Breast epithelium (tissue), 4 donors: Measurements from ENCODE around the gene CDV3. TPM values are rescaled to one million over a fixed set of nuclear protein-coding genes. Genes with fewer than 3 reads are reported as not detected.
"Not testable (repeated sequence)": the region's sequence is repeated elsewhere in the genome, so short reads cannot be mapped to it uniquely, and the experiment has no call there.

Experiments used
- DNase-seq, 2 donors: peaks; one replicate each; pipeline ENCODE4 v3.0.0-alpha.2; 2019; ENCODE audit warnings: low spot score in 2 of 2
- H3K27ac ChIP-seq, 2 donors: fragments of 200-600 bp; sonication (generic) in 1 of 2; one replicate each; pipeline ENCODE4 v1.5.1; 2016 to 2019; ENCODE audit warnings: mild to moderate bottlenecking in 1 of 2
- H3K27me3 ChIP-seq, 2 donors: fragments of 200-600 bp; sonication (generic) in 1 of 2; one replicate each; pipeline versions ENCODE4 v1.5.1 to v1.6.0; 2017 to 2019; ENCODE audit warnings: control low read depth in 1 of 2, mild to moderate bottlenecking in 1 of 2
- H3K36me3 ChIP-seq: fragments of 200-600 bp; one replicate; pipeline ENCODE4 v1.5.1; 2019
- H3K4me1 ChIP-seq, 2 donors: fragments of 200-600 bp; sonication (generic); one replicate each; pipeline ENCODE4 v1.5.1; 2016 to 2019; ENCODE audit warnings: control low read depth in 1 of 2
- H3K4me3 ChIP-seq, 3 donors: fragments of 200-600 bp; sonication (generic); 1 replicate in 2 of 3; 2 replicates in 1 of 3; pipeline ENCODE4 v1.5.1; 2016 to 2019; ENCODE audit warnings: mild to moderate bottlenecking in 3 of 3, moderate library complexity in 2 of 3
- H3K9me3 ChIP-seq, 2 donors: fragments of 200-600 bp; sonication (generic) in 1 of 2; one replicate each; pipeline ENCODE4 v1.5.1; 2016 to 2019; ENCODE audit warnings: control low read depth in 1 of 2
- POLR2A ChIP-seq: fragments of 450-650 bp; IDR thresholded peaks from one replicate; pipeline ENCODE4 v1.6.1; 2016; ENCODE audit warnings: antibody characterized with exemption, mild to moderate bottlenecking, moderate library complexity
- POLR2AphosphoS5 ChIP-seq, 3 donors: sonication (generic); formaldehyde crosslinking; IDR thresholded peaks; one replicate each; pipeline ENCODE4 v1.6.1; 2017; ENCODE audit warnings: antibody characterized with exemption in 3 of 3
- intact Hi-C: fragments of 100-400 bp; cut with DNase I; formaldehyde crosslinking; loops from one replicate; pipeline ENCODE4 v1.15.1; 2023; ENCODE audit warnings: low total_unique reads
- total RNA-seq, 3 donors: library from RNA; depleted of rRNA; stranded (reverse); fragments of >200 nt; gene quantifications; one replicate each; pipeline ENCODE4 v1.1.0, GENCODE V29; 2016
- TF ChIP-seq, protein P1 (sequence below), 3 donors: fragments of 450-650 bp; IDR thresholded peaks; one replicate each; pipeline ENCODE4 v1.5.1; 2016 to 2017; ENCODE audit warnings: antibody characterized with exemption in 3 of 3, mild to moderate bottlenecking in 3 of 3, moderate library complexity in 3 of 3

CDV3 gene, protein sequence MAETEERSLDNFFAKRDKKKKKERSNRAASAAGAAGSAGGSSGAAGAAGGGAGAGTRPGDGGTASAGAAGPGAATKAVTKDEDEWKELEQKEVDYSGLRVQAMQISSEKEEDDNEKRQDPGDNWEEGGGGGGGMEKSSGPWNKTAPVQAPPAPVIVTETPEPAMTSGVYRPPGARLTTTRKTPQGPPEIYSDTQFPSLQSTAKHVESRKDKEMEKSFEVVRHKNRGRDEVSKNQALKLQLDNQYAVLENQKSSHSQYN
- 100 to 1,000 TPM; 119 to 188 (median 141) TPM for total RNA-seq

DNA sequence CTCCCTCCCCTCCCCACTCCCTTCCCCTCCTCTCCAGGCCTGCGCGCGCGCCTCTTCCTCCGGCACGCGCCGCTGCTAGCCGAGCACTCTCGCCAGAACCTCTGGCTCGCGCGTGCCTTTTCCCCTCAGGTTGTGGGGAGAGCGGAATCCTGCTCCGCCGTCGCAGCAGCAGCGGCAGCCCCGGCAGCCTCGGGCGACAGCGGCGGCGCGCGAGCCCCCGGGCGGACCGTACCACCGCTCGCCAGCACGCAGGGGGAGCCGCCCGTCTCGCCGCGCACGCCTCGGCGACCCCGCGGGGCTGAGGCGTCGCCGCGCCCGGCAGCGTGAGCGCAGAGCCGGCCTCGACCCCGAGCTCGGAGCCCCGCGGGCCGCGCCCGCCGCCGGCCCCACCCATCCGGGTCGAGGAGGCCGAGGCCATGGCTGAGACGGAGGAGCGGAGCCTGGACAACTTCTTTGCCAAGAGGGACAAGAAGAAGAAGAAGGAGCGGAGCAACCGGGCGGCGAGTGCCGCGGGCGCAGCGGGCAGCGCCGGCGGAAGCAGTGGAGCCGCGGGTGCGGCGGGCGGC, at the start of gene CDV3:
CDV3 (plus strand) TSS at position 58 of the 566 bp plus-strand sequence; CDS start at position 417, 359 bp downstream.
- no peak for DNase-seq
- Histone ChIP-seq H3K27me3 (no peaks in the 10 kb centered on the region), H3K36me3 (no peaks in the 10 kb centered on the region), H3K4me3 (peak within 1 kb of the TSS; percentile 56 to 91 (median 84)), H3K4me1 (peaks cover 0 to 16% of the 10 kb centered on the region in 2 donors), H3K27ac (peak within 1 kb of the TSS; percentile 97 to 99), H3K9me3 (no peaks in the 10 kb centered on the region)
- intact Hi-C loops = no loop called here
- peak; percentile 50 for TF ChIP-seq POLR2A
- TF ChIP-seq POLR2AphosphoS5 (IDR thresholded peaks at IDR 0.05) = peak; percentile 23 to 89 (median 80)
- TF ChIP-seq, protein P1, sequence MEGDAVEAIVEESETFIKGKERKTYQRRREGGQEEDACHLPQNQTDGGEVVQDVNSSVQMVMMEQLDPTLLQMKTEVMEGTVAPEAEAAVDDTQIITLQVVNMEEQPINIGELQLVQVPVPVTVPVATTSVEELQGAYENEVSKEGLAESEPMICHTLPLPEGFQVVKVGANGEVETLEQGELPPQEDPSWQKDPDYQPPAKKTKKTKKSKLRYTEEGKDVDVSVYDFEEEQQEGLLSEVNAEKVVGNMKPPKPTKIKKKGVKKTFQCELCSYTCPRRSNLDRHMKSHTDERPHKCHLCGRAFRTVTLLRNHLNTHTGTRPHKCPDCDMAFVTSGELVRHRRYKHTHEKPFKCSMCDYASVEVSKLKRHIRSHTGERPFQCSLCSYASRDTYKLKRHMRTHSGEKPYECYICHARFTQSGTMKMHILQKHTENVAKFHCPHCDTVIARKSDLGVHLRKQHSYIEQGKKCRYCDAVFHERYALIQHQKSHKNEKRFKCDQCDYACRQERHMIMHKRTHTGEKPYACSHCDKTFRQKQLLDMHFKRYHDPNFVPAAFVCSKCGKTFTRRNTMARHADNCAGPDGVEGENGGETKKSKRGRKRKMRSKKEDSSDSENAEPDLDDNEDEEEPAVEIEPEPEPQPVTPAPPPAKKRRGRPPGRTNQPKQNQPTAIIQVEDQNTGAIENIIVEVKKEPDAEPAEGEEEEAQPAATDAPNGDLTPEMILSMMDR (IDR thresholded peaks at IDR 0.05) = no peak

DNA sequence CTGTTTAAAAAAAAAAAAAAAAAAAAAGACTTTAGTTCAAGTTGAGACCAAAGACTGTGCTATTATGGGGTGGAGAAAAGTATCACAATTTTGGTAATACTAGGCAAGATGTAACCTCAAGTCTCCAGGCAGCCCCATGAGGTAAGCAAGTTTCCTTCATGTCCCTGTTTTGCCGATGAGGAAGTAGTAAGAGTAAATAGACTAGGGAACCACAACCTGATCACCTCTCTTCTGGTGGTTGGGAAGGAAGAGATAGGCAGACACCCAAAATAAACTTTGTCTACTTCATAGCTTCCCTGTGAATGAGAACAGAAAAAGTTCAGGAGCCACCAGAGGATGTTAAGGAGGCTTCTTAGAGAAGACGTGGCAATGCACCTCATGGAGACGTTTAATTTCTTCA, 49.7 kb upstream of the CDV3 start:
- intact Hi-C loops, H3K9me3 ChIP-seq, H3K27me3 ChIP-seq, H3K4me3 ChIP-seq, DNase-seq, H3K36me3 ChIP-seq, H3K27ac ChIP-seq, H3K4me1 ChIP-seq: not testable (repeated sequence)

DNA sequence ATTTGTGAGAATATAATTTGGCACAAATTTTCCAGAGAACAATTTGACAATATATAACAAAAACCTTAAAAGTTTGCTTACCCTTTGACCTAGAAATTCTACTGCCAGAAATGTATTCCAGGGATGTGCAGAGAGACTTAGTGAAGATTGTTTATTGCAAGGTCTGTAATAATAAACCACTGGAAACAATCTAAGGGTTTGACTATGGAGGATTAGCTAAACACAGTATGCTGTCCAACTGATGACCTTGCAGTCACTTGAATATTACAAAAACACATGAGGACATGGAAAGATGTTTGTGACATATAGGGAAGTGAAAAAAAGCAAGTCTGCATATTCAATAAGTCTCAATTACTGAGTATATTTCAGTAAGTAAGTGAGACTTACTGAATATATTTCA, 48.1 kb upstream of the CDV3 start:
- Histone ChIP-seq H3K27ac (no peak overlapping the region), H3K9me3 (no peaks in the 10 kb centered on the region), H3K27me3 (no peaks in the 10 kb centered on the region), H3K4me3 (no peak overlapping the region), H3K36me3 (no peaks in the 10 kb centered on the region), H3K4me1 (no peaks in the 10 kb centered on the region)
- intact Hi-C loops = no loop called here
- TF ChIP-seq POLR2AphosphoS5 (IDR thresholded peaks at IDR 0.05) (no peak), POLR2A (no peak)
- TF ChIP-seq, protein P1 (IDR thresholded peaks at IDR 0.05) = no peak
- DNase-seq = no peak

DNA sequence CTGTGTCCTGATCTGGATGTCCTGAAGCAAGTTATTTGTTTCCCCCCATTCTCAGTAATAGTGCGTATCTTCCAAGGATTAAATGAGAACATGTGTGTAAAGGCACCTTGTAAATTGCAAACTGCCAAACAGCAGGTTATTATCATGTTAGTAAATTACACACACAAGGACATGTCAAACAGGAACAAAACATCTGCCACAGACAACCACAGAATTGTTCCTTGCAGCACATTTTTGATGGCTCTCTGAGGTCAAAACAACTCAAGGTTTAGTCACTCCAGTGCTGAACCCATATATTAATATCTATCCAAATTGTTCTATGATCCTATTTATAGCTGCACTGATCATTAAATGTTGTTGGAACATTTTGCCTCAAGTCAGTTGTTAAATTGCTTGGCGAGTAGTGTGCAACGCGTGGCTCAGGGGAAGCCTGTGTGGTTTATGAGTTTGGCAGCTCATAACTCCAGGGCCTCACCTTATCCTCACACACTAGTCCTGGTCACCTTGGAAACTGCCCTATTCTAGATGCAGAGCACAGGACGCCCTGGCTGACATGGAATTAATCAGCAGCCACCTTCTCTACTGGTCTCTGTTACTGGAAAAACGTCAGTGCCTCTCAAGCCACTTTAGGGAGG, 46.3 kb upstream of the CDV3 start:
- no peak for DNase-seq
- Histone ChIP-seq H3K27ac (no peak overlapping the region), H3K9me3 (no peaks in the 10 kb centered on the region), H3K4me1 (no peaks in the 10 kb centered on the region), H3K27me3 (no peaks in the 10 kb centered on the region), H3K36me3 (no peaks in the 10 kb centered on the region), H3K4me3 (no peak overlapping the region)
- intact Hi-C loops = no loop called here
- TF ChIP-seq POLR2A (no peak), POLR2AphosphoS5 (IDR thresholded peaks at IDR 0.05) (no peak)
- TF ChIP-seq, protein P1 (IDR thresholded peaks at IDR 0.05) = no peak

DNA sequence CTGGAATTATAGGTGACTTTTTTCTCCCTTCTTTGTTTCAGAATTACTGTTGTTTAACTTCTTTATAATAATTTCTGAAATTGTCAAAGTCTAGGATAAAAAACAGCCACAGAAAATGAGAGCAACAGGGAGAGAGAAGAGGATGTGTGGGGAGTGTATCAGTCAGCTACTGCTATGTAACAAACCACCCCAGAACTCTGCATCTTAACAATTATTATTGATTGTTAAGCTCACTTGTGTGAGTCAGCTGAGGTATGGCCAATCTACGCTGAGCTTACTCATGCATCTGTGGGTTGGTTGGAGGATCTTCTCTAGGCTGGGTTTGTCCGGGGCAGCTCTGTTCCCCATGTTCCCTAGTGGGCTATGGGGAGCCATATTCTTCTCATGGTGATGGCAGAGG, 43.7 kb upstream of the CDV3 start:
- no peaks in the 10 kb centered on the region for H3K9me3 ChIP-seq
- no peak for DNase-seq
- no peaks in the 10 kb centered on the region for H3K4me1 ChIP-seq
- H3K36me3 ChIP-seq = no peaks in the 10 kb centered on the region
- no peak overlapping the region for H3K27ac ChIP-seq
- no peak for TF ChIP-seq POLR2AphosphoS5 (IDR thresholded peaks at IDR 0.05)
- TF ChIP-seq, protein P1 (IDR thresholded peaks at IDR 0.05) = no peak
- no peaks in the 10 kb centered on the region for H3K27me3 ChIP-seq
- no peak overlapping the region for H3K4me3 ChIP-seq
- intact Hi-C loops = no loop called here
